Sigmoid colon (tissue), 7 donors: ENCODE measurements around the gene MED26. TPM values are rescaled to one million over a fixed set of nuclear protein-coding genes. Genes with fewer than 3 reads are reported as not detected.
A peak's percentile ranks its signal among the peaks of the same experiment; 100 is the strongest.

Experiments used
- DNase-seq: peaks from one replicate; pipeline ENCODE4 v3.0.0-alpha.2; 2019
- H3K27ac ChIP-seq, 4 donors: fragments of 200-600 bp; sonication (generic); one replicate each; pipeline ENCODE4 v1.5.1; 2016 to 2019; ENCODE audit warnings: mild to moderate bottlenecking in 1 of 4
- H3K27me3 ChIP-seq, 3 donors: fragments of 200-600 bp; sonication (generic); one replicate each; pipeline ENCODE4 v1.5.1; 2019; ENCODE audit warnings: mild to moderate bottlenecking in 1 of 3
- H3K36me3 ChIP-seq, 4 donors: fragments of 200-600 bp; sonication (generic); one replicate each; pipeline ENCODE4 v1.5.1; 2016 to 2019
- H3K4me1 ChIP-seq, 4 donors: fragments of 200-600 bp; sonication (generic); one replicate each; pipeline ENCODE4 v1.5.1; 2017 to 2019
- H3K4me3 ChIP-seq, 4 donors: fragments of 200-600 bp; sonication (generic); one replicate each; pipeline ENCODE4 v1.5.1; 2017 to 2019; ENCODE audit warnings: mild to moderate bottlenecking in 2 of 4, moderate library complexity in 1 of 4
- H3K9me3 ChIP-seq, 4 donors: fragments of 200-600 bp in 3 of 4; sonication (generic) in 3 of 4; one replicate each; pipeline versions ENCODE4 v1.5.1 to v1.6.1; 2013 to 2019
- EP300 ChIP-seq, 4 donors: sonication (generic); formaldehyde crosslinking; IDR thresholded peaks; one replicate each; pipeline ENCODE4 v1.6.1; 2017; ENCODE audit warnings: antibody characterized with exemption in 4 of 4
- POLR2A ChIP-seq, 2 donors: fragments of 450-650 bp; IDR thresholded peaks; one replicate each; pipeline ENCODE4 v1.6.1; 2016; ENCODE audit warnings: antibody characterized with exemption in 2 of 2, mild to moderate bottlenecking in 2 of 2, moderate library complexity in 2 of 2
- POLR2AphosphoS5 ChIP-seq, 4 donors: sonication (generic); formaldehyde crosslinking; IDR thresholded peaks; one replicate each; pipeline ENCODE4 v1.6.1; 2017; ENCODE audit warnings: antibody characterized with exemption in 4 of 4
- WGBS, 2 donors: extraction: QIAGEN DNeasy Blood & Tissue Kit; methylation state at CpG; one replicate each; pipeline ENCODE4 v1.1.7; 2013; 5-methylcytosine and 5-hydroxymethylcytosine counted together
- intact Hi-C: fragments of 100-400 bp; cut with DNase I; formaldehyde crosslinking; loops from one replicate; pipeline ENCODE4 v1.15.1; 2023
- polyA plus RNA-seq, 3 donors: library from polyadenylated mRNA; stranded (reverse); fragments of 200-250 nt; gene quantifications; one replicate each; pipeline ENCODE4 v1.2.3, GENCODE V29; 2013
- total RNA-seq, 4 donors: library from RNA; depleted of rRNA; stranded (reverse); fragments of >200 nt; gene quantifications; one replicate each; pipeline ENCODE4 v1.1.0, GENCODE V29; 2016
- TF ChIP-seq, protein P1 (sequence below), 4 experiments: fragments of 450-650 bp in 3 of 4; fragments of 200-600 bp in 1 of 4; IDR thresholded peaks; one replicate each; pipeline ENCODE4 v1.5.1; 2016 to 2019; ENCODE audit warnings: antibody characterized with exemption in 4 of 4, mild to moderate bottlenecking in 3 of 4, moderate library complexity in 2 of 4
- donor health status: healthy with polysubstance abuse.
- donor health status: Bipolar disorder and iron deficiency.
- donor health status: healthy.

Gene MED26
- total and polyA plus RNA-seq, 7 donors, result 3.0 to 7.9 (median 5.4) TPM

- Histone ChIP-seq H3K4me3 (no peak overlapping the region), H3K36me3 (peaks cover 0 to 12% (median 0%) of the 10 kb centered on the region in 4 donors), H3K9me3 (no peaks in the 10 kb centered on the region), H3K27ac (no peak overlapping the region), H3K4me1 (peaks cover 0 to 70% (median 50%) of the 10 kb centered on the region in 4 donors), H3K27me3 (no peaks in the 10 kb centered on the region)
- 85% methylated on average over 6 of the region's 6 CpGs for WGBS, 2 donors
- intact Hi-C loops, result no loop called here
- DNase-seq, result no peak
- TF ChIP-seq POLR2AphosphoS5 (IDR thresholded peaks at IDR 0.05) (no peak), EP300 (IDR thresholded peaks at IDR 0.05) (no peak), POLR2A (IDR thresholded peaks at IDR 0.05) (no peak)
- TF ChIP-seq, protein P1, sequence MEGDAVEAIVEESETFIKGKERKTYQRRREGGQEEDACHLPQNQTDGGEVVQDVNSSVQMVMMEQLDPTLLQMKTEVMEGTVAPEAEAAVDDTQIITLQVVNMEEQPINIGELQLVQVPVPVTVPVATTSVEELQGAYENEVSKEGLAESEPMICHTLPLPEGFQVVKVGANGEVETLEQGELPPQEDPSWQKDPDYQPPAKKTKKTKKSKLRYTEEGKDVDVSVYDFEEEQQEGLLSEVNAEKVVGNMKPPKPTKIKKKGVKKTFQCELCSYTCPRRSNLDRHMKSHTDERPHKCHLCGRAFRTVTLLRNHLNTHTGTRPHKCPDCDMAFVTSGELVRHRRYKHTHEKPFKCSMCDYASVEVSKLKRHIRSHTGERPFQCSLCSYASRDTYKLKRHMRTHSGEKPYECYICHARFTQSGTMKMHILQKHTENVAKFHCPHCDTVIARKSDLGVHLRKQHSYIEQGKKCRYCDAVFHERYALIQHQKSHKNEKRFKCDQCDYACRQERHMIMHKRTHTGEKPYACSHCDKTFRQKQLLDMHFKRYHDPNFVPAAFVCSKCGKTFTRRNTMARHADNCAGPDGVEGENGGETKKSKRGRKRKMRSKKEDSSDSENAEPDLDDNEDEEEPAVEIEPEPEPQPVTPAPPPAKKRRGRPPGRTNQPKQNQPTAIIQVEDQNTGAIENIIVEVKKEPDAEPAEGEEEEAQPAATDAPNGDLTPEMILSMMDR (IDR thresholded peaks at IDR 0.05), result no peak
Observed at GRCh38 chr19:16623576-16623975, 4.4 kb downstream of the MED26 start.

GRCh38 chr19:16623066-16623465 is 4.9 kb downstream of the MED26 start:
- intact Hi-C loops, result no loop called here
- 93 to 95% methylated on average over 2 of the region's 2 CpGs for WGBS, 2 donors
- H3K36me3 ChIP-seq, result peaks cover 0 to 12% (median 0%) of the 10 kb centered on the region in 4 donors
- TF ChIP-seq POLR2A (IDR thresholded peaks at IDR 0.05) (no peak), EP300 (IDR thresholded peaks at IDR 0.05) (no peak), POLR2AphosphoS5 (IDR thresholded peaks at IDR 0.05) (no peak)
- TF ChIP-seq, protein P1 (IDR thresholded peaks at IDR 0.05), result no peak
- H3K4me3 ChIP-seq, result no peak overlapping the region
- no peak overlapping the region for H3K27ac ChIP-seq
- DNase-seq, result no peak
- H3K9me3 ChIP-seq, result no peaks in the 10 kb centered on the region
- H3K4me1 ChIP-seq, result peaks cover 0 to 75% (median 53%) of the 10 kb centered on the region in 4 donors
- H3K27me3 ChIP-seq, result no peaks in the 10 kb centered on the region

- no peak for TF ChIP-seq EP300 (IDR thresholded peaks at IDR 0.05)
- TF ChIP-seq, protein P1 (IDR thresholded peaks at IDR 0.05), result no peak
- TF ChIP-seq POLR2AphosphoS5 (IDR thresholded peaks at IDR 0.05), result no peak
- DNase-seq, result no peak
- Histone ChIP-seq H3K36me3 (peaks cover 0 to 12% (median 0%) of the 10 kb centered on the region in 4 donors), H3K9me3 (no peaks in the 10 kb centered on the region), H3K27me3 (no peaks in the 10 kb centered on the region), H3K4me1 (peaks cover 0 to 75% (median 44%) of the 10 kb centered on the region in 4 donors), H3K27ac (peak overlapping the region in 2 of 4 donors; percentile 32 to 43), H3K4me3 (no peak overlapping the region)
- WGBS, 2 donors, result 81 to 89% methylated on average over 7 of the region's 7 CpGs
- intact Hi-C loops, result no loop called here
Observed at GRCh38 chr19:16621165-16621800, 6.7 kb downstream of the MED26 start.

GRCh38 chr19:16620584-16620983 is 7.4 kb downstream of the MED26 start:
- H3K36me3 ChIP-seq, result peaks cover 0 to 12% (median 0%) of the 10 kb centered on the region in 4 donors
- no peaks in the 10 kb centered on the region for H3K27me3 ChIP-seq
- no peaks in the 10 kb centered on the region for H3K9me3 ChIP-seq
- intact Hi-C loops, result no loop called here
- peak overlapping the region in 2 of 4 donors; percentile 29 to 43 for H3K27ac ChIP-seq
- H3K4me1 ChIP-seq, result peaks cover 0 to 68% (median 39%) of the 10 kb centered on the region in 4 donors
- TF ChIP-seq POLR2A (IDR thresholded peaks at IDR 0.05) (no peak), POLR2AphosphoS5 (IDR thresholded peaks at IDR 0.05) (no peak), EP300 (IDR thresholded peaks at IDR 0.05) (no peak)
- TF ChIP-seq, protein P1 (IDR thresholded peaks at IDR 0.05), result no peak
- WGBS, 2 donors, result 54 to 80% methylated on average over 3 of the region's 3 CpGs
- H3K4me3 ChIP-seq, result no peak overlapping the region
- DNase-seq, result no peak
